K562 (cell line): ENCODE results near the gene SUV39H2.

ENCODE experiments used
- ETS1 ChIP-seq: conservative IDR thresholded peaks from 2 replicates; pipeline ENCODE4 v1.6.1; 2011; ENCODE audit warnings: low read depth, mild to moderate bottlenecking, low read length; ENCODE audit not compliant: control insufficient read depth
- EZH2 ChIP-seq: IDR thresholded peaks from 2 replicates; pipeline ENCODE4 v1.6.1; 2012; ENCODE audit warnings: low read depth, mild to moderate bottlenecking, inconsistent platforms, low read length, borderline replicate concordance
- FOSL1 ChIP-seq: fragments of 200-800 bp; sonication (Bioruptor generic); conservative IDR thresholded peaks from 2 replicates; pipeline ENCODE4 v1.6.1; 2016; ENCODE audit warnings: missing genetic modification characterization, missing compliant biosample characterization
- GABPA ChIP-seq: fragments of 200-800 bp; sonication (Bioruptor generic); conservative IDR thresholded peaks from 2 replicates; pipeline ENCODE4 v1.6.1; 2016; ENCODE audit warnings: low read depth, missing genetic modification characterization, missing compliant biosample characterization
- GATAD2B ChIP-seq: fragments of 450-650 bp; IDR thresholded peaks from 2 replicates; pipeline ENCODE4 v1.6.1; 2017; ENCODE audit warnings: mild to moderate bottlenecking, borderline replicate concordance
- KLF13 ChIP-seq: fragments of 450-650 bp; IDR thresholded peaks from 2 replicates; pipeline ENCODE4 v1.6.1; 2016; ENCODE audit warnings: missing genetic modification characterization, low read depth, mild to moderate bottlenecking, missing compliant biosample characterization, moderate library complexity, borderline replicate concordance
- MITF ChIP-seq: IDR thresholded peaks from 2 replicates; pipeline ENCODE4 v1.6.1; 2014; ENCODE audit warnings: antibody characterized with exemption
- POLR2AphosphoS5 ChIP-seq: IDR thresholded peaks from 2 replicates; pipeline ENCODE4 v1.6.1; 2011; ENCODE audit warnings: mild to moderate bottlenecking, low read depth, low read length, moderate library complexity; ENCODE audit not compliant: control insufficient read depth, insufficient read depth
- SLC30A9 ChIP-seq: fragments of 250-450 bp; sonication (Bioruptor Pico); IDR thresholded peaks from 2 replicates; pipeline ENCODE4 v1.8.0; 2022; ENCODE audit warnings: mild to moderate bottlenecking, moderate library complexity
- SRSF7 ChIP-seq: fragments of 200-400 bp; formaldehyde crosslinking; optimal IDR thresholded peaks from 2 replicates; pipeline ENCODE3; 2017; ENCODE audit warnings: mild to moderate bottlenecking, low read depth, low read length
- SUPT5H ChIP-seq: fragments of 450-650 bp; IDR thresholded peaks from 2 replicates; pipeline ENCODE4 v1.6.1; 2016
- ZNF143 ChIP-seq: sonication (generic); formaldehyde crosslinking; IDR thresholded peaks from 2 replicates; pipeline ENCODE4 v1.9.0; 2022; ENCODE audit warnings: mild to moderate bottlenecking, missing genetic modification reagents
- ZNF197 ChIP-seq: fragments of 200-800 bp; sonication (Bioruptor generic); IDR thresholded peaks from 2 replicates; pipeline ENCODE4 v1.6.1; 2016; ENCODE audit warnings: low read depth, missing genetic modification characterization, missing compliant biosample characterization
- ZNF766 ChIP-seq: fragments of 200-800 bp; sonication (Bioruptor generic); conservative IDR thresholded peaks from 2 replicates; pipeline ENCODE4 v1.6.1; 2016; ENCODE audit warnings: missing genetic modification characterization, missing compliant biosample characterization

- TF ChIP-seq ZNF197 (no peak), GABPA (tag) (no peak), POLR2AphosphoS5 (no peak), FOSL1 (no peak), SRSF7 (no peak), ETS1 (no peak), MITF (no peak), GATAD2B (no peak), KLF13 (no peak), ZNF143 (CRISPR knock-in tag) (no peak), EZH2 (no peak), SLC30A9 (CRISPR knock-in tag) (no peak), ZNF766 (CRISPR knock-in tag) (no peak), SUPT5H (no peak)
Observed at GRCh38 chr10:14875941-14876340, 2.7 kb upstream of the SUV39H2 start.
